ENCODE data around the gene GRB2. TPM values are rescaled to one million over a fixed set of nuclear protein-coding genes. Genes with fewer than 3 reads are reported as not detected.

The GRB2 gene
- total and polyA plus RNA-seq, 2 experiments from 2014 or later: 82.7 to 101 TPM

DNA sequence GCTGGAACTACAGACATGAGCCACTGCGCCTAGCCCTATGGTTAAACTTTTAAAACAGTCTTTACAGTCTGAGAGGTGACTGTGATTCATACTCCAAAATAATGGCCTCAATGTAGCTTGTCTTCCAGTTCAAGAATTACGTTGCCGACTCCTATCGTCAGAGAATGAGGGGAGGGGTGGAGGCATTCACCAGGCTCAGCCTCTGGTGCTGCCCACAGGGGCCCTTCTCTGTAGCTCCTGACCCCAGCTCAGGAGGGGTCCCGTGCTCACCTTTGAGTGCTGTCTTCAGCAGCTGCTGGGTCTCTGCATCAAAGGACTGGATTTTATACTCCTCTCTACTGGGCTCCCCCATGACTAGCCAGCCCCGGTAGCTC lies 135.6 kb downstream of the GRB2 start:
- H3K9me3 ChIP-seq (ENCODE audit: low read depth): no peaks in the 10 kb centered on the region
- H4K20me1 ChIP-seq (ENCODE audit: insufficient read depth, poor library complexity, severe bottlenecking): no peaks in the 10 kb centered on the region
- TF ChIP-seq EZH2 (IDR thresholded peaks at IDR 0.05; ENCODE audit: borderline replicate concordance): no peak
- no peak for TF ChIP-seq EZH2phosphoT487 (IDR thresholded peaks at IDR 0.05; ENCODE audit: low read depth, severe bottlenecking, unreplicated experiment)
- TF ChIP-seq, protein P1, sequence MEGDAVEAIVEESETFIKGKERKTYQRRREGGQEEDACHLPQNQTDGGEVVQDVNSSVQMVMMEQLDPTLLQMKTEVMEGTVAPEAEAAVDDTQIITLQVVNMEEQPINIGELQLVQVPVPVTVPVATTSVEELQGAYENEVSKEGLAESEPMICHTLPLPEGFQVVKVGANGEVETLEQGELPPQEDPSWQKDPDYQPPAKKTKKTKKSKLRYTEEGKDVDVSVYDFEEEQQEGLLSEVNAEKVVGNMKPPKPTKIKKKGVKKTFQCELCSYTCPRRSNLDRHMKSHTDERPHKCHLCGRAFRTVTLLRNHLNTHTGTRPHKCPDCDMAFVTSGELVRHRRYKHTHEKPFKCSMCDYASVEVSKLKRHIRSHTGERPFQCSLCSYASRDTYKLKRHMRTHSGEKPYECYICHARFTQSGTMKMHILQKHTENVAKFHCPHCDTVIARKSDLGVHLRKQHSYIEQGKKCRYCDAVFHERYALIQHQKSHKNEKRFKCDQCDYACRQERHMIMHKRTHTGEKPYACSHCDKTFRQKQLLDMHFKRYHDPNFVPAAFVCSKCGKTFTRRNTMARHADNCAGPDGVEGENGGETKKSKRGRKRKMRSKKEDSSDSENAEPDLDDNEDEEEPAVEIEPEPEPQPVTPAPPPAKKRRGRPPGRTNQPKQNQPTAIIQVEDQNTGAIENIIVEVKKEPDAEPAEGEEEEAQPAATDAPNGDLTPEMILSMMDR (IDR thresholded peaks at IDR 0.05; ENCODE audit: poor library complexity): no peak
- WGBS (ENCODE audit: low lambda C conversion rate, missing lambda C conversion rate): 32% methylated on average over 6 of the region's 6 CpGs
- H3K4me1 ChIP-seq (ENCODE audit: insufficient read depth): peaks cover 7% of the 10 kb centered on the region
- H3K4me3 ChIP-seq: peak overlapping the region; percentile 17
- H3K4me2 ChIP-seq: peak overlapping the region; percentile 99
- peak overlapping the region; percentile 98 for H3K27ac ChIP-seq
- no peaks in the 10 kb centered on the region for H3K27me3 ChIP-seq
- peak overlapping the region; percentile 100 for H2AFZ ChIP-seq
- DNase-seq (ENCODE audit: low spot score): no peak
- no peaks in the 10 kb centered on the region for H3K9me2 ChIP-seq (replicated peaks; ENCODE audit: insufficient read depth)
- no peaks in the 10 kb centered on the region for H3K36me3 ChIP-seq (replicated peaks; ENCODE audit: insufficient read depth, low read depth)
- no peaks in the 10 kb centered on the region for H3K79me2 ChIP-seq

Small RNA genes lying within 50 kb of the gene (microRNA-seq; reads per million reads assigned to microRNA genes)
- gene MIR3678: not detected

Small RNA genes lying within 50 kb of the gene (small RNA-seq; reads per million reads assigned to genes)
- gene MIR3678: 0.12 reads per million
- not detected for gene RF00019
- not detected for gene RNU6-938P

Other genes with a start within 250 kb of the GRB2 start
- gene SUMO2, start 222.7 kb downstream of the GRB2 start, total RNA-seq: 112 and 115 TPM in 2 replicates
- 424 and 434 TPM in 2 replicates for gene SUMO2, start 222.7 kb downstream of the GRB2 start, polyA plus RNA-seq
- 28.6 and 33.6 TPM in 2 replicates for gene NUP85, start 200.0 kb downstream of the GRB2 start, total RNA-seq
- gene NUP85, start 200.0 kb downstream of the GRB2 start, polyA plus RNA-seq: 38.8 and 45.5 TPM in 2 replicates
- 17.7 and 24.4 TPM in 2 replicates for gene GGA3, start 144.1 kb downstream of the GRB2 start, total RNA-seq
- gene GGA3, start 144.1 kb downstream of the GRB2 start, polyA plus RNA-seq: 20.2 and 26.0 TPM in 2 replicates
- gene MRPS7, start 143.8 kb downstream of the GRB2 start, total RNA-seq: 43.4 and 47.5 TPM in 2 replicates
- gene MRPS7, start 143.8 kb downstream of the GRB2 start, polyA plus RNA-seq: 94.9 and 102 TPM in 2 replicates
- gene MIF4GD, start 134.4 kb downstream of the GRB2 start, total RNA-seq: 11.0 and 12.4 TPM in 2 replicates
- gene MIF4GD, start 134.4 kb downstream of the GRB2 start, polyA plus RNA-seq: 23.6 and 31.4 TPM in 2 replicates
- gene SLC25A19, start 116.2 kb downstream of the GRB2 start, total RNA-seq: 4.6 and 10.8 TPM in 2 replicates
- gene SLC25A19, start 116.2 kb downstream of the GRB2 start, polyA plus RNA-seq: 7.6 and 8.4 TPM in 2 replicates
- gene TMEM94, start 51.0 kb upstream of the GRB2 start, total RNA-seq: 18.7 and 53.5 TPM in 2 replicates
- 43.5 and 50.7 TPM in 2 replicates for gene TMEM94, start 51.0 kb upstream of the GRB2 start, polyA plus RNA-seq
- 5.3 and 9.8 TPM in 2 replicates for gene CASKIN2, start 109.9 kb upstream of the GRB2 start, total RNA-seq
- gene CASKIN2, start 109.9 kb upstream of the GRB2 start, polyA plus RNA-seq: 14.5 and 16.2 TPM in 2 replicates
- 30.4 and 42.5 TPM in 2 replicates for gene TSEN54, start 110.8 kb upstream of the GRB2 start, total RNA-seq
- 46.3 and 52.3 TPM in 2 replicates for gene TSEN54, start 110.8 kb upstream of the GRB2 start, polyA plus RNA-seq
- gene LLGL2, start 120.0 kb upstream of the GRB2 start, total RNA-seq: 60.9 and 81.8 TPM in 2 replicates
- 154 and 194 TPM in 2 replicates for gene LLGL2, start 120.0 kb upstream of the GRB2 start, polyA plus RNA-seq
- 99.8 and 153 TPM in 2 replicates for gene MYO15B, start 182.1 kb upstream of the GRB2 start, total RNA-seq
- gene MYO15B, start 182.1 kb upstream of the GRB2 start, polyA plus RNA-seq: 124 and 132 TPM in 2 replicates
- 4.1 and 4.5 TPM in 2 replicates for gene SMIM5, start 227.8 kb upstream of the GRB2 start, total RNA-seq
- 6.8 and 7.7 TPM in 2 replicates for gene SMIM5, start 227.8 kb upstream of the GRB2 start, polyA plus RNA-seq